HT-29 (cell line): ENCODE measurements around the gene GCNT3. TPM values are rescaled to one million over a fixed set of nuclear protein-coding genes. Genes with fewer than 3 reads are reported as not detected.

Source experiments
- DNase-seq: peaks from one replicate; pipeline ENCODE4 v3.0.0-alpha.2; 2015; ENCODE audit warnings: low spot score
- total RNA-seq: library from RNA; depleted of rRNA; stranded (reverse); fragments of >200 nt; shearing (Covaris generic); gene quantifications from 2 replicates; pipeline ENCODE4 v1.2.3, GENCODE V29; 2014; rRNA removed

Gene GCNT3, protein sequence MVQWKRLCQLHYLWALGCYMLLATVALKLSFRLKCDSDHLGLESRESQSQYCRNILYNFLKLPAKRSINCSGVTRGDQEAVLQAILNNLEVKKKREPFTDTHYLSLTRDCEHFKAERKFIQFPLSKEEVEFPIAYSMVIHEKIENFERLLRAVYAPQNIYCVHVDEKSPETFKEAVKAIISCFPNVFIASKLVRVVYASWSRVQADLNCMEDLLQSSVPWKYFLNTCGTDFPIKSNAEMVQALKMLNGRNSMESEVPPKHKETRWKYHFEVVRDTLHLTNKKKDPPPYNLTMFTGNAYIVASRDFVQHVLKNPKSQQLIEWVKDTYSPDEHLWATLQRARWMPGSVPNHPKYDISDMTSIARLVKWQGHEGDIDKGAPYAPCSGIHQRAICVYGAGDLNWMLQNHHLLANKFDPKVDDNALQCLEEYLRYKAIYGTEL
- 154 and 164 TPM in 2 replicates for total RNA-seq

- peak; percentile 96 for DNase-seq
These were observed at the start of gene GCNT3 for GRCh38 chr15:59611276-59612260. Gene GCNT3 (plus strand): TSS chr15:59611783. CDS start chr15:59618239, 6,456 bp downstream.

GRCh38 chr15:59562448-59563186 lies 49.0 kb upstream of the GCNT3 start:
- DNase-seq, result no peak

DNA sequence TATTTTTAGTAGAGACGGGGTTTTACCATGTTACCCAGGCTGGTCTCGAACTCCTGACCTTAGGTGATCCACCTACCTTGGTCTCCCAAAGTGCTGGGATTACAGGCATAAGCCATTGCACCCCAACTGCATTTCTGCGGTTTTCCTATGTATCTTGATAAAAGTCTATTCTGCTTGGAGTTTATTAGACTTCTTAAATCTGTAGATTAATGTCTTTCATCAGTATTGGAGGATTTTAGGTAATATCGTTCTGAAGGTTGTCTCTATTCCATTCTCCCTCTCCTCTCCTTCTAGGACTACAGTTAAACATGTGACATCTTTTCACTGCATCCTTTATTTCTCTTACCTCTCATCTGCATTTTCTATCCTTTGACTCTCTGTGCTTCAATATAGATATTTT lies 46.3 kb upstream of the GCNT3 start:
- no peak for DNase-seq

DNA sequence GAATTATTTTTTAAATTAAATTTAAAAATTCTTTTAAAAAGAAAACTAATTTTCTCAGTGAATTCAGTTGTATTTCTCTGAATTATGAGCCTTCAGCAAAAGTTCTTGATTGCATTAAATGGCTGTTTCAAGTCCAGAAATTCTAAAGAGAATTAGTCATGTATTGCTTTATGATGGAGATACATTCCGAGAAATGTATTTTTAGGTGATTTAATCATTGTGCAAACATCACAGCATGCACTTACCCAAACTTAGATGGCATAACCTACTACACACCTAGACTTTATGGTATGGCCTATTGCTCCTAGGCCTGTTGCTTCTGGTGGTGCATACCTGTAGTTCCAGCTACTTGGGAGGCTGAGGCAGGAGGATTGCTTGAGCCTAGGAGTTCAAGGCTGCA lies 44.3 kb upstream of the GCNT3 start:
- no peak for DNase-seq

DNA sequence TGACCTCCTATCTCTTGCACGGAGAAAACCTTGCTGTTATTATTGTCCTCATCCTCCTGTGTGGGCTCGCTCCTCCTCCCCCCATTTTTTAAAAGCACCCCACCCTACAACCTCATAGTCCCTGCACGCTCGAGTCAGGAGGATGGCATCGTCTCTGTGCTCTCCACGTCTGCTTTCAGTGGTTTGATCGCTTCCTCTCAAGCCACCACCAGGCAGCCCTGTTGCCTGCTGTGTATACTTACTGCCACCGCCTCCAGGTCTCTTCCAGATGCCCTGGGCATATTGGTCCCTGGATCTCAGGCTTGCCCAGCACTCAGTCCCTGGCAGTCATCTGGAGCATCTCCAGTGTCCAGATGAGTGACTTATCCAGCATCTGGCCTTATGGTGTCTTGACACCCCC lies 42.1 kb upstream of the GCNT3 start:
- peak; percentile 42 for DNase-seq

GRCh38 chr15:59570315-59570714 lies 41.3 kb upstream of the GCNT3 start:
- peak; percentile 92 for DNase-seq

DNA sequence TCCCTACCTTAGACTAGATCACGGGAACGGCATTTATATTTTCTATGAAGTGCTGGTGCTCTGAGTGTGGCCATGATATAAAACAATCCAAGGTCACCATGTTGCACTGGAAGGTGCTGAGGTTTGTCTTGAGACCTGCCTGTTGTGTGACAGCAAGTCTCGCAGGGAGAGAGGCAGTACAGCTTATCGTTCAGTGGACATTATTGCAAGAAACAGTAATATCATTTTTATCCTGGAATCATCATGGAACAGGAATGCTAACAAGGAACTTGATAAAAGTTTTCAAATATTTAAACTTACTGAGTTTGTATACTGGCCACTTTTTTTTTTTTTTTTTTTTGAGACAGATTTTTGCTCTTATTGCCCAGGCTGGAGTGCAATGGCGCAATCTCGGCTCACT lies 40.0 kb upstream of the GCNT3 start:
- DNase-seq, result no peak

GRCh38 chr15:59583088-59583487 lies 28.5 kb upstream of the GCNT3 start:
- no peak for DNase-seq

DNA sequence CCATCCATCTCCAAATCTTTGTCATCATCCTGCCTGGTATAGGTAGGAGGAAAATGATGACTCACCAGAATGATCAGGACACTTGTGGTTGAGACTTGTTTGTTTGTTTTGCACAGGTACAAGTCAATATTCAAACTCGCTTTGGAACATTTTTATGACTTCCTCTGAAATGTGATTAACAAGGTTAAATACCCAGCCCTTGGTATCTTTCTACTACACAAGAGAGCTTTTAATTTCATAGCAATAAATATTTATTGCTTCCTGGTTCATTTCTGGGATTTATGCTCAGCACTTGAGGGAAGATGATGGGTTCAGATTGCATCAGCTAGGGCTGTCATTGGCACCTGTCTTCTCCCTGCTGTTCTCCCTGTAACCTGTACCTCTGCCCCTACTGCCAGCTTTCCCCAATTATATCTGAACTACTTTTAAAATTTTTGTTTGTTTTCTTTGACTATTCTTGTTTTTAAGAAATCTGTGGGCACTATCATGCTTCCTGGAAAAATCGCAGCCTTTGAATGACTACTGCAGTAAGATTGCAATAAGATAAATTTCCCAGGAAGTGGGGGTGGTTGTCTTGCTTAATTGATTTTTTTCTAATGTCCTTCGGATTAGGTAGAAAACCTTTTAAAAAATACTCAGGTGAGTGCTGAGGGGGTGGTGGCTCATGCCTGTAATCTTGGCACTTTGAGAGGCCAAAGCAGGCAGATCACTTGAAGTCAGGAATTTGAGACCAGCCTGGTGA lies 24.3 kb upstream of the GCNT3 start:
- DNase-seq, result peak; percentile 93

DNA sequence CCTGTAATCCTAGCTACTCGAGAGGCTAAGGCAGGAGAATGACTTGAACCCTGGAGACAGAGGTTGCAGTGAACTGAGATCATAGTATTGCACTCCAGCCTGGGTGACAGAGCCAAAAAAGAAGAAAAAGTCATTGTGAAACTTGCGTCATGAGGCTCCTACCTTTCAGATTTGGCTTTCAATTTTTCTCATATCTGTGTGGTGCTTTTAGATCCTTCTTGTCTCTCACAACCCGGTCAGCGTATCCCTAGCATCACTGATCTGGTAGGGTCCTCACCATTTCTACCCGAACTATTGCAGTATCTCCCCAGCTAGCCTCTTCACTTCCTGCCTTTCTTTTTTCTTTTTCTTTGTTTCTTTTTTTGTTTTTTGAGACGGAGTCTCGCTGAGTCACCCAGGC lies 21.6 kb upstream of the GCNT3 start:
- no peak for DNase-seq

- peak; percentile 86 for DNase-seq
These were observed 20.2 kb upstream of the GCNT3 start for GRCh38 chr15:59591356-59591755.

DNA sequence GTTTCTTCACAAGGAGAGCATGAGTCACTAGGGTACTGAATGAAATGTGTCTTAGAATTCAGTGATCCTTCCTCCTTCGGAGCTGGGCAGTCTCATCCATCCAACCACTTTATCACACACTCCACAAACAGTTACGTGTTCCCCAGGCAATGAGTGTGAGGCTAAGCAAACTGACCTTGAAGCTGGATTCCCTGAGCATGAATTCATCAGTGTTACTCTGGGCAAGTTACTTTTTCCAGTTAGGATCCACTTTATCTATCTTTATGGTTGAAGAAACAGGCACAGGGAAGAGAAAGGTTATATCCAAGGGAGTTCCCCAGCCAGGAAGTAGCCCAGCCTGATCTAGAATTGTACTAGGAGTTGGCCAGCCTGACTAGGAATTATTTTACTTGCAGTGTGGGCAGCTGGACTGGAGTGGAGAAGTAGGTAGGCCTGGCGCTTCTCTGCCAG lies 17.1 kb upstream of the GCNT3 start:
- peak; percentile 93 for DNase-seq

- no peak for DNase-seq
These were observed 16.6 kb upstream of the GCNT3 start for GRCh38 chr15:59594991-59595390.

DNA sequence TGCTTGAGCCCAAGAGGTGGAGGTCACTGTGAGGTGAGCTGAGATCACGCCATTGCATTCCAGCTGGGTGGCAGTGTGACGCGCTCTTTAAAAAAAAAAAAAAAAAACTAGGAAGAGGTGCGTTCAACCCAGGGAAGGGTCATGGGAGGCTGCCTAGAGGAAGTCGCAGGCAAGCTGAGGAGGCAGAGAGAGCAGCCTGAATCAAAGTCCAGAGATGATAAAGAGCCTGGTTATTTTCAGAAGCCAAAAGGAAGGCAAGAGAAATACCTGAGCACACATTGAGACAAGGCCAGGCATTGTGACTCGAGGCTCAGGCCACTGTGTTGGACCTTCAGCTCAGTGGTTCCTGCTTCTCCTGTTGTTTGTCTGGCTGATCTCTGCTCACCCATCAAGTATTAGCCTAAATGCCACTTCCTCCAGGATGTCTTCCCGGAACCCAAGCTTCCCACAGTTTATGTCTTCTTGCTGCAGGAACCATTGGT lies 16.1 kb upstream of the GCNT3 start:
- peak; percentile 93 for DNase-seq

GRCh38 chr15:59596640-59597039 lies 14.9 kb upstream of the GCNT3 start:
- DNase-seq, result no peak

DNA sequence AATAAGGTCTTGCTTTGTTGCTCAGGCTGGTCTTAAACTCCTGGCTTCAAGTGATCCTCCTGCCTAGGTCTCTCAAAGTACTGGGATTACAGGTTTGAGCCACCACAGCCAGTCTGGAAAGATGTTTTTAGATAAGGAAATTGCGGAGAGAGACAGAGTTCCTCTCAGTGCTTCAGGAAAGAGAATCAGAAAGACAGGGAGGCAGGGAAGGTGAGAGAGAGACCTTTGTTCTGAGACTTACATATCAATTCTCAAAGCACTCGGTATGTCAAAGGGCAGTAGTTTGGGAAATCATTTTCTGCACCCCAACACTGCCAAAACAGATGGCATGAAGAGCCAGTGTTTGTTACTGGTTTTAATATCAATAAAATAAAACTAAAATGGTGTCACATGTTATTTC lies 13.1 kb upstream of the GCNT3 start:
- DNase-seq, result no peak

- no peak for DNase-seq
These were observed 5.6 kb upstream of the GCNT3 start for GRCh38 chr15:59605994-59606393.

DNA sequence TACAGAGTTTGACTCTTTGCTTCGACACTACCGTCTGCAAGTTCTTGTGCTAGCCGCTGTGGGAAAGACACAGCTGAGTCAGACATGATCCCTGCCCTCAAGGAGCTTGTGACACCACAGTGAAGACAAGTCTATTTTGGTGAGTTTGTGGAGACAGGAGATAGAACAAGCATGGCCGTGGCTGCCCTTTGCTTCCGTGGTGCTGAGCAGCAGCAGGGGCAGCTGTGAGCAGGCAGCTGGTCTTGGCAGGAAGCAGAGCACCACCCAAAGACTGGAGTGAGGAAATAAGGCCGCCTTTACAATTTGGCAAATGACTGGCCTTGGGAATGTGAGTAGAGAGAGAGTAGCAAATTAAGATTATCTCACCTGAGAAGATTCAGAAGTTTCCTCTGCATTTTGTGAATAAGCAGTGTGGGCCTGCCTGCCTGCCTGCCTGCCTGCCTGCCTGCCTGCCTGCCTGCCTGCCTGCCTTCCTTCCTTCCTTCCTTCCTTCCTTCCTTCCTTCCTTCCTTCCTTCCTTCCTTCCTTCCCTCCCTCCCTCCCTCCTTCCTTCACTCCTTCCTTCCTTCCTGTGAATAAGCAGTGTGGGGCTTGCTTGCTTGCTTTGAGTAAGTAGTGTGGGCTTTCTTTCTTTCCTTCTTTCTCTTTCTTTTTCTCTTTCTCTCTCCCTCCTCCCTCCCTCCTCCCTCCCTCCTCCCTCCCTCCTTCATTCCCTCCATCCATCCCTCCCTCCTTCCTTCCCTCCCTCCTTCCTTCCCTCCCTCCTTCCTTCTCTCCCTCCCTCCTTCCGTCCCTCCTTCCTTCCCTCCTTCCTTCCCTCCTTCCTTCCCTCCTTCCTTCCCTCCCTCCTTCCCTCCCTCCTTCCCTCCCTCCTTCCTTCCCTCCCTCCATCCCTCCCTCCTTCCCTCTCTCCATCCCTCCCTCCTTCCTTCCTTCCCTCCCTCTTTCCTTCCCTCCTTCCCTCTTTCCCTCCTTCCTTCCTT lies 1.6 kb upstream of the GCNT3 start:
- DNase-seq, result peak; percentile 53

GRCh38 chr15:59614153-59614552 lies 2.6 kb downstream of the GCNT3 start:
- peak; percentile 50 for DNase-seq
